Activated T-cell treated with anti-CD3 and anti-CD28 coated beads, Interleukin-2, amount 50 U/mL, for 48 hours (primary cell): ENCODE data around the gene TRH.
"Not testable (repeated sequence)": the region's sequence is repeated elsewhere in the genome, so short reads cannot be mapped to it uniquely, and the experiment has no call there.

ENCODE experiments used
- DNase-seq, 2 experiments: peaks; one replicate each; pipeline ENCODE4 v3.0.0-alpha.2; 2020

Gene TRH

DNA sequence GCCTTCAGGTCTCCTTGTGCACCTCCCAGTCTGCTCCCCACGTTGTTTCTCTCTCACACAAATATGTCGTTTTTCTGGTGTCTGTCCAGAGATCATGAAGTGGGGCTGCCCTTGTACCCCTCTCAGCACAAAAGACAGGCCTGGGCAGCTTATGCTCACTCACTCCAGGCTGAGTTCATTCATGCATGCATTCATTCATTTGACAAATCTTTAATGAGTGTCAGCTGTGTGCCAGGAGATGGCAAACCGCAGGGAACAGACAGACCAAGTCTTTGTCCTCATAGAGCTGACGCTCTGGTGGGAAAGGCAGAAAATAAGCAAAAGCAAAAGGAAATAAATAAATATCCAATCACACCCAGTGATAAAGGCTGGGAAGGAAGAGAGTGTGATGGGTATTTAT is 7.6 kb upstream of the TRH start:
- DNase-seq, result no peak

DNA sequence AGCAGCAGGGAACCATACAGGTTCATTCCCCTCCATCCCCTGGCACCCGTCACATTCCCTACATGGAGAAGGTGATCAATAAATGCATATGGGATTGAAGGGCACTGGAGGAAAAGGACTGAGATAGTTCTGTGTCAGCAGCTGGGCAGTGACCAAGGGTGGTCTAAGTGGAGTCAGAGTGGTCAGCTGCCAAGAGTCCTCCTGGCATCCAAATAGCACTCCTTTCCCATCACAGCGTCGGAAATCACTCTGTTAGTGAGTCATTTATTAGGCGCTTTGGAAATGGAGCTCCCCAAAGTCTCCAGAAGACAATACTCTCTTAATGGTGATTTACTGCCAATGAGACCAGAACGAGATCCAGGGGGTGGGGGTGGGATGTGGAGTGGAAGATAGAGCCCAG is 6.8 kb upstream of the TRH start:
- DNase-seq, result no peak

DNA sequence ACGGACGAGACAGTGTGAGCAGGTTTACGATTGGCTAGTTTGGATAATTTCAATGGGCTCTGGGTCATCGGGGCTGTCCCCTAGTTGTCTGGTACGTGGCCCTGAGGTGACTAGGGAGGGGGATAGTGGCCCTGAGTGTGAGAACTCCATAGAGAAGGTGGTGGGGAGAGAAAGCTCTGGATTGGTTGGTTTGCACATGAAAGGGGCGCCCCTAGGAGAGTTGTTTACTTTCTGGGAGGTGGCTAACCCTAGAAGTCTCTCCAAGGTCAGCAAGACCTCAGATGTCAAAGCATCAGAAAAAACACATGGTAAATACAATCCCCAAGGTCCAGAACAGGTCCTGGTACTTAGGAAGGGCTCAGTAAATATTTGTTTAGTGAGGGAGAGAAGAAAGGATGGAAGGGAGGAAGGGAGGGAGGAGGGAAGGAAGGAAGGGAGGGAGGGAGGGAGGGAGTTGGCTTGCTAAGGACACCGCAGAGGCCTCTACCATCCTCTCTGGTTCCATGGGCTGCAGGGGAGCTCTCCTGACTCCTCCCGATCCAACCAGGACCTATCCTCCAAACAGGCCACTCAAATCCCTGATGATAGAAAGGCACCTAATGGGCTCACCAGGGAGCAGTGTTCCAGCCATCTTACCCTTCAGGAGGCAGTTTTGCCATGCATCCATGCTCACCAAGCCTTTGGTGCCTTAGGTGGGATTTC is 3.0 kb upstream of the TRH start:
- DNase-seq, result no peak

DNA sequence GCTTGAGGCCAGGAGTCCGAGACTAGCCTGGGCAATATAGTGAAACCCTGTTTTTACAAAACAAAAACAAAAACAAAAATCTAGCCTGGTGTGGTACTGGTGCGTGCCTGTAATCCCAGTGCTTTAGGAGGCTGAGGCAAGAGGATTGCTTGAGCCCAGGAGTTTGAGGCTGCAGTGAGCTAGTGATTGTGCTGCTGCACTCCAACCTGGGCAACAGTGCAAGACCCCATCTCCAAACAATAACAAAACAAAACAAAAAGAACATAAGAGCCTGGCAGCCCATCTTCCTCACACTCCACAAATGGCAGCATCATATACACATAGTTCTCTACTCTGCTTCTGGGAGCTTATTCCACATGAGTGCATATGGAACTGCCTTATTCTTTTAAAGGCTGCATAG is 2.2 kb upstream of the TRH start:
- no peak for DNase-seq

DNA sequence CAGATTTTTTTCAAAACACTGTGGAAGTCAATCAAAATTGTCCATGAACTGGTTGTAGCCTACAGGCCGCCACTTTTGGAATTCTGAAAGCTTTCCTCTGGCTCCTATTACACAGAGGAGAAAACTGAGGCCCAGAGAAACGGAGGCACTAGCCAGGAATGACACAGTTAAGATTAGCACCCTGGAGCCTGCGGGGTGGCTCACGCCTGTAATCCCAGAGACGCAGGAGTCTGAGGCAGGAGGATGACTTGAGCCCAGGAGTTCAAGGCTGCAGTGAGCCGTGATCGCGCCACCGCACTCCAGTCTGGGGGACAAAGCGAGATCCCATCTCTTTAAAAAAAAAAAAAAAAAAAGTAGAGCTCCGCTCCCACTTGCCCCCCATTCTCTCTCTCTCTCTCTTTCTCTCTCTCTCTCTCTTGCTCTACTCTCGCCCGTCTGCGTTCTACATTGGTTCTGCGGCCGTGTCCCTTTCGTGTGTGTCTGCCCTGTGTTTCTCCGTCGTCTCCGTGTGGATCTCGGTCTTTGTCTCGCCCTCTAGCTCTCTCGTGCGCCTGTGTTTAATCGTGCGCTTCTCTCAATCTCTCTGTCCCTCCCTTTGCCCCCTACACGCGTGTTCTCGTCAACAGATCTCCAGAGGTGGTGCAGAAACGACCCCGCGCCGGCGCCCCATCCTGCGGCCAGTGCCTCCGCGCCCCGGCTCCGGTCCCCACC is 512 bp upstream of the TRH start:
- no peak for DNase-seq

DNA sequence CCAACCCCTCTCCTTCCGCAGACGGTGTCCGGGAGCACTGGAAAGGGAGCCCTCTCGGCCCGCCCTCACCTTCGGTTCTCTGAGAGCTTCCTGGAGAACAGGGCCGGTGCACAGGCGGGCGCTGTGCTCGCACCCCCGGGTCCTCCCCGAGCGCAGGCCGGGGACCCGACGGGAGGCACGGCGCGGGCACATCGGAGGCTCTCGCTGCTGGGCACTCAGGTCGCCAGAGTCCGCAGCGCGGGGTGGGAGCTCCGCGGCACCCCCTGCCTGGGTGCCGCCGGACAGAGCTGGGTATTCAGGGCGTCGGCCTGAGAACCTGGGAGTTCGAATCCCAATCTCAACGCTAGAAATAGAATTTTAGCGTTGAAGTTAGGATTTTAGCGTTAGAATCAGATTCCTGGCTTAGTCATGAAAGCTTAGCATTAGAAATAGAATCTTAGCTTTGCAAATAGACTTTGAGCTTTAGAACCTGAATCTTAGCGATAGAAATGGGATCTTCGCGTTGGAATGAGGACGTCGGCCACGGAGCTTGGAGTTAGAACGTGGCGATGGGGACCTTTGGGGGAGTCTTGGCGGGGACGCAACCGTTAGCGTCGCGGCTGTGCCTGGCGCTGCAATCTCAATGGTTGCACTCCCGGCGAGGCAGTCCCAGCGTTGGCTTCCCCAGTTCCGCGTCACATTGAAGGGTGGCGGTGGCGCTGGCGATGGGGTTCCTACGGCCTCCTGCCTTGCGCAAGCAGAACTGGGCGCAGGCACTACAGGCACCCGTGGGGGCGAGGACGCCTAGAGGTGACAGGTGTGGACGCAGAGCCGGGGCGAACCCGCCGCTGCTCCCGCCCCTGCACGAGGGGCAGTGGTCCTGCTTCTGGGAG is 549 bp downstream of the TRH start:
- peak; percentile 32 to 42 for DNase-seq

DNA sequence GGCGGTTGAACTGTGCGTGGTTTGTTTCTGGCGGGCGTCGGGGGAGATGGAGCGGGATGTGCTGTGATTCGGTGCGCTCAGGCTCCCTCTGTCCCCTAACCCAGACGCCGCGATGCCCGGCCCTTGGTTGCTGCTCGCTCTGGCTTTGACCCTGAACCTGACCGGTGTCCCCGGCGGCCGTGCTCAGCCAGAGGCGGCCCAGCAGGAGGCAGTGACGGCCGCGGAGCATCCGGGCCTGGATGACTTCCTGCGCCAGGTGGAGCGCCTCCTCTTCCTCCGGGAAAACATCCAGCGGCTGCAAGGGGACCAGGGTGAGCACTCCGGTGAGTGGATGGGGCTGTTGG is 1.2 kb downstream of the TRH start:
- DNase-seq, result no peak

DNA sequence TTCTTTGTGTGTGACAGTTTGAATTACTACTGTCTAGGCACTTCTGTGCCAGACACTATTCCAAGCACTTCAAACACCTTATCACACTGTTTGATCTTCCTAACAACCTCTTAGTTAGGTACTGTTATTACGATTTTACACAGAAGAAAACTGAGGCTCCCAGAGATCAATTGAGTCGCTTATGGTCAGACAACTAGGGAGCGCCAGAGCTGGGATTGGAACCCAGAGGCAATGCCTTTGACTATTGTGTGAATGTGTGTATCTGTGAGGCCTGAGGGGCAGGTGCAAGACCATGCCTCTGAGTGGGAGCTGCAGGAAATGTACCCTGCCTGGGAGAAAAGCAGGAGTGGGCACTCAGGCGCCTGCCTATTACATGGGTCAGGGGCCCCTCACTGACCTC is 1.8 kb downstream of the TRH start:
- no peak for DNase-seq

DNA sequence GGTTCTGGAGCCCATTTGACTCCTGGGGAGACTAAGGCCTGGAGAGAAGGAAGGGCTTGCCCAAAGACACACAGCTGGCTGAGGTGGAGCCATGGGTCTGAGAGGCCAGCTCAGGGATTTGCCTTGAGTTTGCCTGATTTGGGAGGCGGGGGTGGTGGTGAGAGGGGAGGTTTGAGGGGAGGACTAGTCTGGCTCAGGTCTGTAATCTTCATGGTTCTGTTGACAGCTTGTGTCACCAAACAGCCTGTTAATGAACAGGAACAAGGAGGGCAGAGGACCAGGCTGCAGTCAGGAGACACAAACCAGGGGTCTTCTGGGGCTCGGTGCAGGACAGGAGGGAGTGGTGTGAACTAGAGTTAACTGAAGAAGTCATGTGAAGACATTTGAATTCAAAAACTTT is 3.6 kb downstream of the TRH start:
- DNase-seq, result no peak

DNA sequence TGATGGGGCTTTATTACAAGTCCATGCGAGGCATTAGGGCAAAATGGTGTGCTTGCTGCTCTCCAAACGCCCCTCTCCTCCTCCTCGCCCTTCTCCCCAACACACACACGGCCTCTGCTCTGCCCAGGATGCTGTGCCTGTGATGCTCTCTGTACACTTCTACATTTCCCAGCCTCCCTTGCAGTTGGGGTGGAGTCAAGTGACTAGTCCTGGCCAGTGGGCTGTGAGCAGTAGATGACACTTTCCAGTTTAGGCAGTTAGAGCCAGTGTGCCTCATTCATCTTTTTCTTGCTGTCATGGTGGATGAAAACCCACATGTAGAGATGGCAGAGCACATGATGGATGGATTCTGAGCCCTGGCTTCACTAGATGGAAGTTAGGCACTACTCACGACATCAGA is 5.4 kb downstream of the TRH start:
- no peak for DNase-seq

DNA sequence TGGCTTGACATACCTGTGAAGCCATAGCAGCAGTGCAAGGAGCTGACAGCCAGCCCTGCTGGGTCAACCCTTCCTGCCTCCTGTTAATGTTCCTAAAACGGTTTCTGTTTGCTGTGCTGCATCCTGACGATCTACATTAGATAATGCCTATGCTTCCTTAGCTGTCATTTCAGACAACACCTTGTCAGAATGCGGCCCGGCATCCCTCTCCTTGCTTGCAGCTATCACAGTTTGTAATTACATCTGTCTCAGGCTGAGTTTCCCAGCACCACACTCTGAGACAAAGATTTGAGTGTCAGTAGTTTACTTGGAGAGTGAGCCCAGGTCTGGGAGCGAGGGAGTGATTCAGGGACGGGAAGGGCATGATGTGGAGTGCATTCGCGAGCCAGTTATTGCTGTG is 9.0 kb downstream of the TRH start:
- no peak for DNase-seq

DNA sequence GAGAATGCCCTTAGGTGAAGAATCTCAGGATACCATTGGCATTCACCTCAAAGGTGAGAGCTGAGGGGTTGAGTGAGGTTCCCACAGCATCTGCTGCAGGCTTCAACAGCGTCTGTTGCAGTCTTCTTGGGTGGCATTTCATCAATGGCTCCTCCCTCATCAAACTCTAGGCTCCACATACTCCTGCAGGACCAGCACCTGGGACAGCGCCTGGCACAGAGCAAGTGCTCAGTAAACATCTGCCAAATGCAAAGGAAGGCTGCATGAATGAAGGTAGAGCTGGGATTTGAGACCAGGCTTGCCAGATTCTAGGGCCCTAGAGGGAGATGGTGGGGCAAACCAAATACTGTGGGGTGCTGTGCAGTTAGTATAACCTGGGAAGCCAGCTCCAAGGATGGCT is 9.6 kb downstream of the TRH start:
- DNase-seq, result no peak

DNA sequence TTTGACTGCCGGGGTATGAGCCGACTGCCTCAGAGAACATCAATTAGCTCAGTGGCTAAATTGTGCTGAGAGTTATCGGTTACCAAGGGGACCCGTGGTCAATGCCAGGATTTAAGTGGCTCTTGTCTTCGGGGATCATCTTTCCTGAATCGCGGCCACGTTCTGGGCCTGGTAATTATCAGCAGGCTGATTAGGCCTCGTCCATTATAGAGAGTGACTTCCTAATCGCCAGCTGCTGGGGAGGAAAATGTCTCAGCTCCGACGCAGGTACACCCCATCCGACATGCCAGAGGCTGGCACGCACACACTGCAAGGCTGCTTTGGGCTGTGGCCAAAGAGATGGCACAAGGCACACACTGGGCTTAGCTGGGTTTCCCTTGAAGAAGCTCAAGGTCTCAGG is 10.6 kb downstream of the TRH start:
- no peak for DNase-seq

DNA sequence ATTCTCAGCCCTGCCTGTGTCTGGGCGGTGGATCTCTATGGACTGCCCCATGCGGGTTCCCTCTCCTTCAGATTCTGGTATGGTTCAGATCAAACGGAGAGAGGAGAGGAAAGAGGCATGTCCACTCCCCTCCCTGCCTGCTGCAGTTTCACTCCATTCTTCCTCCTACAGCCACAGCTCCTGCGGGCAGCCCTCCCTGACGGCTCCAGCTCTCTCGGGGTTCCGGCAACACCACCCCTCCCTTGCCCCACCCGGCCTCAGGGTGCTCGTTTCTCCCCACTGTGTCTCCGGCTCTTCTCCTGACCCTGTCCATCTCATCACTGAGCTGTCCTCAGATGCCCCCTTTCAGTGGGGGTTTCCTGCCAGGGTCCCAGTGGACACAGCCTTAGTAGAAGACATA is 13.9 kb downstream of the TRH start:
- DNase-seq, result no peak

DNA sequence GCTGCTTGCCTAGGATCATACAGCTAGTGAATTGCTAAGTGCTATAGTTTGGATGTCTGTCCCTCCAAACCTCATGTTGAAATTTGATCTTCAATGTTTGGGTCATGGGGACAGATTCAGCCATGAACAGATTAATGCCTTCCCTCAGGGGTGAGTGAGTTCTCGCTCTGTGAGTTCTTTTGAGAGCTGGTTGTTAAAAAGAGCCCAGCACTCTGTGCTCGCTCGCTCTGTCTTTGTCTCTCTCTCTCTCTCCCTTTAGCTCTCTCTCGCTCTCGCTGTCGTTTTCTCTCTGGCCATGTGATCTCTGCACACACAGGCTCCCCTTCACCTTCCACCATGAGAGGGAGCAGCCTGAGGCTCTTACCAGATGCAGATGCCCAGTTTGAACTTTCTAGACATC is 14.9 kb downstream of the TRH start:
- DNase-seq, result no peak

DNA sequence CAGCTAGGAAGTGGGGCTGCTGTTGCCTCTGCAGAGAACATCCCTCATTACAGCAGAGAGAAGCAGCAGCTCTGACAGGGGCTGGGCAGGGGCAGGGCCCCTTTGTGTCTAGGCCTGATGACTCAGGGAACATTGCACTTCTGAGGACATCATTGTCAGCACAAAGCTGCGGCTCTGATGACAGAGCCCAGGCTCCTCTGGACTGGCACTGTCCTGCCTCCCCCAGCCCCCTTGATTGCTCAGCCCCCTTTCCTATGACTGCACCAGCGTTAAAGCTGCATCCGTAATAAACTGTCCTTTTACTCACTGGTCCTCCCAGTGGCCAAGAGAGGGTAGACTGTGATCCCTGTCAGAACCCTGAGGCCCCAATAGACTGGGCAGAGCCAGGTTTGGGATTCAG is 18.3 kb downstream of the TRH start:
- no peak for DNase-seq

DNA sequence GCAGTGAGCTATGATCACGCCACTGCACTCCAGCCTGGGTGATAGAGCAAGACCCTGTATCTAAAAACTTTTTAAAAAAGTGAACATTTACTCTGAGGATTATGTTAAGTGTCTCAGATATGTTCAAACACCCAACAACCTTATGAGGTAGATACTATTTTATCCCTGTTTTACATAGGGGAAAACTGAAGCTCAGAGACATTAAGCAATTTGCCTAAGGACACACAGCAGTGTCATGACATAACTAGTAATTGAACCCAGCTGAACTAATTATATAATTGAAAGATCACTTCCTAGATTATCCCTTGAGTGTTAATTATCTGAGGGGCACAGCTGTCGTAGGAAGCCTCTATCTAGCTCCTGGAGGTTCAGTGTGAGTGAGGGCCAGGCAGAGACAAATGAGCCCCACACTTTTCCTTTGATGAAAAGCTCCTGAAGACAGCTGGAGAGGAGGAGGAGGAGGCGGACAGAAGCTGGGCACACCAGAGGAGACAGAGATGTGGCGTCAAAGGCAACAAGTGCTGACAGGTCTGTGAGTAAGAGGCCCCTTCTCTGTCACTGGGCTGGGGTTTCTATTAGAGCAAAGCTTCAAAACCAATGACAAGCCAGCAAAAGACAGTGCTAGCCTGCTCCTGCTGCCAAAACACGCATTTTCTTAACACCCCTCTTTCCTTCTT is 20.5 kb downstream of the TRH start:
- no peak for DNase-seq

DNA sequence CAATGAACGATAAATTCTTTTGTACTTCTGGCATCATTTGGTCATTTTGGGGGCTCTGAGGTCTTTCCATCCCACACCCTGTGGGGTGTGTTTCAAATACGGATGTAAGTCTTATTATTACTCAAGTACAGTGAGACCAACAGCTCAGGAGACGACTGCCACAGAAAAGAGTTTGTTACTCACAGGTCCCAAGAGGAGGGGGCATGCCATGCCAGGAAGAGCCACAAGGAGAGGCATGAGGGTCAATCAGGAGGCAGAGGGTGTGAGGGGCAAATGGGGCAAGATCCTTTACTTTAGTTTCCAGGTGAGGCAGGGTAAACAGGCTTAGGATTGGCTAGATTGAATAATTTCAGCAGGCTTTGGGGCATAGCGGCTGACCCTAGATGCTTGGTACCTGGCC is 21.6 kb downstream of the TRH start:
- DNase-seq, result no peak

DNA sequence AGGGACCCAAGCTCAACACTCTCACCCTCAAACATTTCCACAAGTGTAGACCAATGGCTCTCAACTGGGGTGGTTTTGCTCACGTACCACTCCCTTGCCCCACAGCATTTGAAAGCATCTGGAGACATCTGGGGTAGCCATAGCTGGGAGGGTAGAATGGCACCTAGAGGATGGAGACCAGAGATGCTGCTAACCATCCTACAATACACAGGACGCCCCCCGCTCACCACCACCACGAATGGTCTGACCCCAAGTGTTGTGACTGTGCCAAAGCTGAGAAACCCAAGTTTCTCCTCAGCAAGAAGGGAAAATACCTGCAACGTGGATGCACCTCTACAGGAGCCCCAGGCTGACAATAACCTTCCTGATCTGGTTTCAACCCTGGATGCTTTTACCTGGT is 24.7 kb downstream of the TRH start:
- DNase-seq, result not testable (repeated sequence)

DNA sequence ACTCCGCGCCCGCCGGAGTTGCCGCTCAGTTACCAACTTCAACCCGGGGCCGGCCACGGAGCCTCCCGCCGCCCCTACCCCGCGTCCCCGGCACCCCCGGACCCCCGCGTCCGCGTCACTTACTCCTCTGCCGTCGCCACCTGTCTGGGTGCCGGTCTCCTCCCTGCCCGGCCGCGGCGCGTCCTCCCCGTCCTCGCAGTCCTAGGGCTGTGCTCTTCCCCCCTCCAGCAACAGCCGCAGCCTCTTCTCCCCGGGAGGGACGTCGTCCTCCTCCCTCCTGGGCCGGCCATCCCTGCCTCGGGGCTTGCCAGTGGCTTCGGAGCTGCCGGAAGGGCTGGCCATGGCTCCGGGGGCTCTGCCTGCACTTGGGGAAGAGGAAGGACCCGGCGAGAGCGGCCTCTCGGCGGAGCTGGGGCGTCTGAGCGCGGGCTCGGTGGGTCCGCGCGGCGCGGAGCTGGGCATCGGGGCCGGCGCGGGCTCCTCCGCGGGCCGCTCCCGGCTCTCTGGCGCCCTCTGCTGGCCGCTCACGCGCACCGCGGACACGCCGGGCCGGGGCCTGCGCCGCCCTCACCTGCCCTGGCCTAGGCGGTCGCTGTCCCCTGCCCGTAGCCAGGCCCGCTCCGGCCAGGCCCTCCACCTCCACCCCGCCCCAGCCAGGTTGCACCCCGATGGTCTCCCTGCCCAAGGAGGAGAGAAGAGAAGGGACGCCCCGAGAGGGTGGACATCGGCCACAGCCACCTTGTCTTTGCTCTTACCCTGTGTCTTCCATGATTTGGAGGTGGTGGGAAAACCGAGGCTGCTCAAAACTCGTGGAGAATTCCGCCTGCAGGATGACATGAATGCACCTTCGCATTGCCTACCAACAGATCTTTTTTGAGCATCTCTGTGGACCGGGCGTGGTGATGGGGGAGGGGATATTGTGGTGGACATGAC is 28.4 kb downstream of the TRH start:
- DNase-seq, result peak; percentile 74 to 83

DNA sequence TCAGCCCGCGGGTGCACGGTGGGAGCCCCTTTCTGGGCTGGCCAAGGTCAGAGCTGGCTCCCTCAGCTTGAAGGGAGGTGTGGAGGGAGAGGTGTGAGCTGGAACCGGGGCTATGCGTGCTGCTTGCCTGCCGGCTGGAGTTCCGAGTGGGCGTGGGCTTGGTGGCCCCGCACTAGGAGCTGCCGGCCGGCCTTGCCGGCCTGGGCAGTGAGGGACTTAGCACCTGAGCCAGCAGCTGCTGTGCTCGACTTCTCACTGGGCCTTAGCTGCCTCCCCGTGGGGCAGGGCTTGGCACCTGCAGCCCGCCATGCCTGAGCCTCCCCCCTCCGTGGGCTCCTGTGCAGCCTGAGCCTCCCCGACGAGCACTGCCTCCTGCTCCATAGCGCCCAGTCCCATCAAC is 36.0 kb downstream of the TRH start:
- no peak for DNase-seq

DNA sequence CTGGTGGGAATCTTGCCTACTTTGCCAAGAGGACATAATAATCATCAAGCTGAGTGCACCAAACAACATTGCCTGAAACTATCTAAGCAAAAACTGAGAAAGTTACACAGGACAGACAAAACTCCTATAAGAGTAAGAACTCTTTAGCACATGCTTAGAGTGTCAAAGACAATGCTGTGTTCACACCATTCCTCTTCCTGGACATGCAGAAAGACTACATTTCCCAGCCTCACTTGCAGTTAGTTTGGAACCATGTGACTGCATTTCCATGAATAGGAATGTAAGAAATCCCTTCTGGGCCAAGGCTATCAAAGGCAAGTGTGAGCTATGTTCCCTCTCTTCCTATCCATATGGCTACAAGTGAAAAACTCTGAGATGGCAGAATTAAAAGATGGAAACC is 37.6 kb downstream of the TRH start:
- DNase-seq, result not testable (repeated sequence)
